SK-N-MC (cell line): ENCODE measurements around the gene LRCOL1.

Source experiments
- EZH2 ChIP-seq: fragments of 200-600 bp; sonication (generic); IDR thresholded peaks from one replicate; pipeline ENCODE4 v1.6.1; 2017; ENCODE audit warnings: antibody characterized with exemption
- FOXP2 ChIP-seq: optimal IDR thresholded peaks from 2 replicates; pipeline ENCODE3; 2011; ENCODE audit warnings: mild to moderate bottlenecking, moderate library complexity; ENCODE audit not compliant: insufficient read depth; ENCODE audit errors: extremely low read length, control extremely low read depth
- POLR2AphosphoS5 ChIP-seq: IDR thresholded peaks from 2 replicates; pipeline ENCODE4 v1.6.1; 2012; ENCODE audit warnings: mild to moderate bottlenecking, low read depth, low read length, borderline replicate concordance

- TF ChIP-seq EZH2, result no peak
- TF ChIP-seq POLR2AphosphoS5, result no peak
- no peak for TF ChIP-seq FOXP2
These were observed 48.8 kb upstream of the LRCOL1 start for GRCh38 chr12:132659146-132659545.
